GM19467 (cell line): Measurements from ENCODE around the gene IFT122.
"Not testable (repeated sequence)": the region's sequence is repeated elsewhere in the genome, so short reads cannot be mapped to it uniquely, and the experiment has no call there.

Experiments used
- ATAC-seq: cut with Tn5 transposase; IDR thresholded peaks from one replicate; pipeline ENCODE4 v1.9.1; 2021; ENCODE audit warnings: mild to moderate bottlenecking, moderate library complexity; ENCODE audit not compliant: unreplicated experiment

The IFT122 gene

GRCh38 chr3:129514563-129514962 is 74.5 kb downstream of the IFT122 start:
- no peak for ATAC-seq

GRCh38 chr3:129515108-129515820 is 75.2 kb downstream of the IFT122 start:
- not testable (repeated sequence) for ATAC-seq

- ATAC-seq = not testable (repeated sequence)
These were observed 75.9 kb downstream of the IFT122 start for GRCh38 chr3:129515821-129516432.

- ATAC-seq = no peak
These were observed 77.5 kb downstream of the IFT122 start for GRCh38 chr3:129517516-129517915.

- no peak for ATAC-seq
These were observed 78.1 kb downstream of the IFT122 start for GRCh38 chr3:129518038-129518561.

- no peak for ATAC-seq
These were observed 78.6 kb downstream of the IFT122 start for GRCh38 chr3:129518581-129518980.

GRCh38 chr3:129519449-129519848 is 79.4 kb downstream of the IFT122 start:
- ATAC-seq = no peak

- no peak for ATAC-seq
These were observed 80.1 kb downstream of the IFT122 start for GRCh38 chr3:129519896-129520715.

GRCh38 chr3:129520960-129521359 is 80.9 kb downstream of the IFT122 start:
- ATAC-seq = no peak

- no peak for ATAC-seq
These were observed 81.6 kb downstream of the IFT122 start for GRCh38 chr3:129521611-129522010.

GRCh38 chr3:129522953-129523352 is 82.9 kb downstream of the IFT122 start:
- ATAC-seq = no peak

GRCh38 chr3:129524081-129524480 is 84.1 kb downstream of the IFT122 start:
- no peak for ATAC-seq

- no peak for ATAC-seq
These were observed 85.4 kb downstream of the IFT122 start for GRCh38 chr3:129525341-129525968.

- peak; percentile 90 for ATAC-seq
These were observed 86.3 kb downstream of the IFT122 start for GRCh38 chr3:129526121-129526900.

GRCh38 chr3:129527262-129527661 is 87.2 kb downstream of the IFT122 start:
- no peak for ATAC-seq

GRCh38 chr3:129528589-129529100 is 88.6 kb downstream of the IFT122 start, which contains the start of gene RHO:
Gene RHO (plus strand): TSS chr3:129528639. CDS start chr3:129528734, 95 bp downstream.
- ATAC-seq = no peak

GRCh38 chr3:129529436-129530210 is 89.6 kb downstream of the IFT122 start:
- ATAC-seq = no peak

- ATAC-seq = no peak
These were observed 90.3 kb downstream of the IFT122 start for GRCh38 chr3:129530251-129530791.

- ATAC-seq = no peak
These were observed 90.8 kb downstream of the IFT122 start for GRCh38 chr3:129530821-129531220.
